KOPT-K1 (cell line): ENCODE measurements around the gene HNRNPA0.

Experiments used
- H3K27ac ChIP-seq: fragments of 200-600 bp; sonication (generic); 2 replicates; pipeline ENCODE4 v1.5.1; 2016; ENCODE audit warnings: antibody characterized with exemption, mild to moderate bottlenecking, low read depth, low read length; ENCODE audit not compliant: poor library complexity, severe bottlenecking
- H3K36me3 ChIP-seq: fragments of 200-600 bp; sonication (generic); 2 replicates; pipeline ENCODE4 v1.5.1; 2017; ENCODE audit warnings: antibody characterized with exemption, mild to moderate bottlenecking, low read length, moderate library complexity; ENCODE audit not compliant: insufficient read depth
- H3K9me3 ChIP-seq: fragments of 200-600 bp; sonication (generic); 2 replicates; pipeline ENCODE4 v1.5.1; 2017; ENCODE audit warnings: antibody characterized with exemption, low read length, mild to moderate bottlenecking; ENCODE audit not compliant: insufficient read depth, poor library complexity, severe bottlenecking

The HNRNPA0 gene

GRCh38 chr5:137760719-137761516 lies 6.8 kb upstream of the HNRNPA0 start:
- Histone ChIP-seq H3K9me3 (no peaks in the 10 kb centered on the region), H3K36me3 (no peaks in the 10 kb centered on the region), H3K27ac (no peak overlapping the region)

GRCh38 chr5:137760294-137760693 lies 6.1 kb upstream of the HNRNPA0 start:
- Histone ChIP-seq H3K36me3 (no peaks in the 10 kb centered on the region), H3K9me3 (no peaks in the 10 kb centered on the region), H3K27ac (no peak overlapping the region)

GRCh38 chr5:137758715-137759306 lies 4.6 kb upstream of the HNRNPA0 start:
- H3K27ac ChIP-seq: no peak overlapping the region
- H3K9me3 ChIP-seq: no peaks in the 10 kb centered on the region
- peaks cover under 1% of the 10 kb centered on the region; the same call in 1 of the 2 replicates for H3K36me3 ChIP-seq

- peaks cover 7% of the 10 kb centered on the region for H3K36me3 ChIP-seq
- no peaks in the 10 kb centered on the region for H3K9me3 ChIP-seq
- peak overlapping the region; percentile 7 for H3K27ac ChIP-seq
Measured at GRCh38 chr5:137758121-137758520, 4.0 kb upstream of the HNRNPA0 start.

GRCh38 chr5:137757634-137758033 lies 3.5 kb upstream of the HNRNPA0 start:
- no peak overlapping the region for H3K27ac ChIP-seq
- no peaks in the 10 kb centered on the region for H3K9me3 ChIP-seq
- peaks cover 12% of the 10 kb centered on the region for H3K36me3 ChIP-seq

GRCh38 chr5:137754961-137755762 lies 999 bp upstream of the HNRNPA0 start:
- H3K27ac ChIP-seq: peak overlapping the region; percentile 96
- no peaks in the 10 kb centered on the region for H3K9me3 ChIP-seq
- H3K36me3 ChIP-seq: peaks cover 37% of the 10 kb centered on the region

- peak overlapping the region; percentile 96 for H3K27ac ChIP-seq
- peaks cover 51% of the 10 kb centered on the region for H3K36me3 ChIP-seq
- no peaks in the 10 kb centered on the region for H3K9me3 ChIP-seq
Measured at GRCh38 chr5:137753691-137754187, 424 bp downstream of the HNRNPA0 start.

GRCh38 chr5:137752905-137753690 lies 1.1 kb downstream of the HNRNPA0 start:
- no peaks in the 10 kb centered on the region for H3K9me3 ChIP-seq
- H3K27ac ChIP-seq: peak overlapping the region; percentile 96
- H3K36me3 ChIP-seq: peaks cover 56% of the 10 kb centered on the region

- peaks cover 56% of the 10 kb centered on the region for H3K36me3 ChIP-seq
- H3K9me3 ChIP-seq: no peaks in the 10 kb centered on the region
- peak overlapping the region; percentile 96 for H3K27ac ChIP-seq
Measured at GRCh38 chr5:137751869-137752491, 2.2 kb downstream of the HNRNPA0 start.

GRCh38 chr5:137750436-137750835 lies 3.7 kb downstream of the HNRNPA0 start:
- Histone ChIP-seq H3K27ac (no peak overlapping the region), H3K9me3 (no peaks in the 10 kb centered on the region), H3K36me3 (peaks cover 56% of the 10 kb centered on the region)

GRCh38 chr5:137747848-137748247 lies 6.3 kb downstream of the HNRNPA0 start:
- H3K9me3 ChIP-seq: no peaks in the 10 kb centered on the region
- no peak overlapping the region for H3K27ac ChIP-seq
- H3K36me3 ChIP-seq: peaks cover 46% of the 10 kb centered on the region

- no peak overlapping the region for H3K27ac ChIP-seq
- H3K9me3 ChIP-seq: peaks cover 9% of the 10 kb centered on the region
- H3K36me3 ChIP-seq: no peaks in the 10 kb centered on the region
Measured at GRCh38 chr5:137743031-137743640, 11.0 kb downstream of the HNRNPA0 start.

- Histone ChIP-seq H3K36me3 (no peaks in the 10 kb centered on the region), H3K9me3 (peaks cover 12% of the 10 kb centered on the region), H3K27ac (no peak overlapping the region)
Measured at GRCh38 chr5:137741718-137742117, 12.4 kb downstream of the HNRNPA0 start.

- Histone ChIP-seq H3K9me3 (peaks cover 12% of the 10 kb centered on the region), H3K27ac (no peak overlapping the region), H3K36me3 (no peaks in the 10 kb centered on the region)
Measured at GRCh38 chr5:137739737-137740136, 14.4 kb downstream of the HNRNPA0 start.
